DND-41 (cell line): ENCODE measurements around the gene NEFH.

ENCODE experiments used
- ATAC-seq: fragments of 200-7000 bp; cut with Tn5 transposase; 3 replicates; pipeline ENCODE4 v1.9.1; 2021; ENCODE audit warnings: low read depth; ENCODE audit not compliant: insufficient read depth
- DNase-seq: peaks from one replicate; pipeline ENCODE4 v3.0.0-alpha.2; 2020
- H2AFZ ChIP-seq: 2 replicates; pipeline ENCODE4 v1.6.0; 2012; ENCODE audit warnings: low read depth, low read length
- H3K27ac ChIP-seq: 2 replicates; pipeline ENCODE4 v1.5.1; 2012; ENCODE audit warnings: low read length, inconsistent platforms
- H3K27me3 ChIP-seq: fragments of 200-600 bp; sonication (generic); 2 replicates; pipeline ENCODE4 v1.6.0; 2012; ENCODE audit warnings: low read length, mild to moderate bottlenecking, inconsistent platforms; ENCODE audit not compliant: insufficient read depth, poor library complexity
- H3K36me3 ChIP-seq: 2 replicates; pipeline ENCODE4 v1.5.1; 2012; ENCODE audit warnings: low read length, inconsistent platforms; ENCODE audit not compliant: insufficient read depth
- H3K4me1 ChIP-seq: 2 replicates; pipeline ENCODE4 v1.5.1; 2012; ENCODE audit warnings: mild to moderate bottlenecking, low read length; ENCODE audit not compliant: insufficient read depth
- H3K4me2 ChIP-seq: 2 replicates; pipeline ENCODE4 v1.6.0; 2012; ENCODE audit warnings: mild to moderate bottlenecking, moderate library complexity, low read length, inconsistent platforms; ENCODE audit not compliant: insufficient read depth
- H3K4me3 ChIP-seq, 2 experiments: fragments of 200-600 bp in 1 of 2; shearing (Covaris generic) in 1 of 2; 2 replicates each; pipeline ENCODE4 v1.5.1; 2012 to 2016; ENCODE audit warnings: inconsistent platforms in 2 of 2, low read length in 2 of 2, mild to moderate bottlenecking in 2 of 2, low read depth in 1 of 2, moderate library complexity in 1 of 2
- H3K79me2 ChIP-seq: 2 replicates; pipeline ENCODE4 v1.6.0; 2012; ENCODE audit warnings: low read length, inconsistent platforms; ENCODE audit not compliant: insufficient read depth
- H3K9ac ChIP-seq: 2 replicates; pipeline ENCODE4 v1.6.0; 2012; ENCODE audit warnings: low read depth, mild to moderate bottlenecking, inconsistent platforms, low read length, moderate library complexity
- H3K9me3 ChIP-seq: 2 replicates; pipeline ENCODE4 v1.5.1; 2012; ENCODE audit warnings: low read length, moderate library complexity, mild to moderate bottlenecking, inconsistent platforms; ENCODE audit not compliant: insufficient read depth, severe bottlenecking
- H4K20me1 ChIP-seq: 2 replicates; pipeline ENCODE4 v1.6.0; 2012; ENCODE audit warnings: low read length; ENCODE audit not compliant: insufficient read depth
- CTCF ChIP-seq: IDR thresholded peaks from 2 replicates; pipeline ENCODE4 v1.5.1; 2012; ENCODE audit warnings: borderline replicate concordance, low read length, moderate library complexity, mild to moderate bottlenecking; ENCODE audit not compliant: poor library complexity, severe bottlenecking; ENCODE audit errors: extremely low read depth
- EZH2 ChIP-seq: IDR thresholded peaks from 3 replicates; pipeline ENCODE4 v1.6.1; 2012; ENCODE audit warnings: borderline replicate concordance, low read depth, mild to moderate bottlenecking, moderate library complexity, low read length, inconsistent platforms; ENCODE audit not compliant: severe bottlenecking

The NEFH gene

GRCh38 chr22:29519996-29520395 lies 40.0 kb downstream of the NEFH start:
- no peak overlapping the region for H3K27ac ChIP-seq
- H3K36me3 ChIP-seq: peaks cover 85% of the 10 kb centered on the region
- ATAC-seq (no peak), DNase-seq (no peak)
- no peaks in the 10 kb centered on the region for H4K20me1 ChIP-seq
- no peaks in the 10 kb centered on the region for H3K27me3 ChIP-seq
- H3K4me3 ChIP-seq: no peak overlapping the region
- H3K9me3 ChIP-seq: no peaks in the 10 kb centered on the region
- H3K79me2 ChIP-seq: no peaks in the 10 kb centered on the region
- no peaks in the 10 kb centered on the region for H3K4me1 ChIP-seq
- H2AFZ ChIP-seq: no peak overlapping the region
- no peak overlapping the region for H3K9ac ChIP-seq
- no peak overlapping the region for H3K4me2 ChIP-seq
- TF ChIP-seq CTCF (no peak), EZH2 (no peak)

- Histone ChIP-seq H3K9me3 (no peaks in the 10 kb centered on the region), H3K4me3 (no peak overlapping the region), H3K79me2 (no peaks in the 10 kb centered on the region), H2AFZ (no peak overlapping the region), H3K4me1 (no peaks in the 10 kb centered on the region), H3K27me3 (no peaks in the 10 kb centered on the region), H4K20me1 (no peaks in the 10 kb centered on the region), H3K4me2 (no peak overlapping the region), H3K27ac (no peak overlapping the region), H3K36me3 (peaks cover 85% of the 10 kb centered on the region), H3K9ac (no peak overlapping the region)
- no peak for ATAC-seq
- TF ChIP-seq EZH2: no peak
- no peak for TF ChIP-seq CTCF
- DNase-seq: no peak
Measured at GRCh38 chr22:29520851-29521250, 40.8 kb downstream of the NEFH start.

GRCh38 chr22:29521526-29521925 lies 41.5 kb downstream of the NEFH start:
- H3K9ac ChIP-seq: no peak overlapping the region
- H3K4me1 ChIP-seq: no peaks in the 10 kb centered on the region
- no peak for DNase-seq
- no peaks in the 10 kb centered on the region for H4K20me1 ChIP-seq
- H3K9me3 ChIP-seq: no peaks in the 10 kb centered on the region
- H3K27ac ChIP-seq: no peak overlapping the region
- ATAC-seq: no peak
- TF ChIP-seq EZH2: no peak
- TF ChIP-seq CTCF: no peak
- H2AFZ ChIP-seq: no peak overlapping the region
- H3K4me2 ChIP-seq: no peak overlapping the region
- H3K27me3 ChIP-seq: no peaks in the 10 kb centered on the region
- H3K4me3 ChIP-seq: no peak overlapping the region
- peaks cover 81% of the 10 kb centered on the region for H3K36me3 ChIP-seq
- H3K79me2 ChIP-seq: no peaks in the 10 kb centered on the region

GRCh38 chr22:29523761-29524160 lies 43.7 kb downstream of the NEFH start:
- TF ChIP-seq EZH2 (no peak), CTCF (no peak)
- no peaks in the 10 kb centered on the region for H3K4me1 ChIP-seq
- no peak overlapping the region for H2AFZ ChIP-seq
- DNase-seq: no peak
- no peaks in the 10 kb centered on the region for H3K27me3 ChIP-seq
- peaks cover 80% of the 10 kb centered on the region for H3K36me3 ChIP-seq
- ATAC-seq: no peak
- H3K4me3 ChIP-seq: no peak overlapping the region
- H3K4me2 ChIP-seq: no peak overlapping the region
- H3K9me3 ChIP-seq: no peaks in the 10 kb centered on the region
- H3K27ac ChIP-seq: no peak overlapping the region
- H3K79me2 ChIP-seq: no peaks in the 10 kb centered on the region
- no peak overlapping the region for H3K9ac ChIP-seq
- no peaks in the 10 kb centered on the region for H4K20me1 ChIP-seq
